Tibial nerve (tissue), 4 donors: ENCODE results near the gene KRT84. TPM values are rescaled to one million over a fixed set of nuclear protein-coding genes. Genes with fewer than 3 reads are reported as not detected.

Experiments used
- DNase-seq, 2 donors: peaks; one replicate each; pipeline ENCODE4 v3.0.0-alpha.2; 2019; ENCODE audit warnings: low spot score in 2 of 2
- H3K27ac ChIP-seq, 4 donors: fragments of 200-600 bp; sonication (generic) in 3 of 4; one replicate each; pipeline ENCODE4 v1.5.1; 2017 to 2019; ENCODE audit warnings: mild to moderate bottlenecking in 1 of 4
- H3K27me3 ChIP-seq, 2 donors: fragments of 200-600 bp; sonication (generic) in 1 of 2; one replicate each; pipeline versions ENCODE4 v1.5.1 to v1.6.0; 2017 to 2019
- H3K36me3 ChIP-seq, 3 donors: fragments of 200-600 bp; sonication (generic); one replicate each; pipeline ENCODE4 v1.5.1; 2018 to 2019
- H3K4me1 ChIP-seq, 4 donors: fragments of 200-600 bp; sonication (generic) in 3 of 4; one replicate each; pipeline ENCODE4 v1.5.1; 2017 to 2019
- H3K4me3 ChIP-seq, 4 donors: fragments of 200-600 bp; sonication (generic) in 3 of 4; one replicate each; pipeline ENCODE4 v1.5.1; 2017 to 2019; ENCODE audit warnings: mild to moderate bottlenecking in 1 of 4, moderate library complexity in 1 of 4
- H3K9me3 ChIP-seq, 4 donors: fragments of 200-600 bp; sonication (generic) in 3 of 4; one replicate each; pipeline ENCODE4 v1.5.1; 2017 to 2019
- CTCF ChIP-seq, 5 experiments: fragments of 200-600 bp in 3 of 5; fragments of 450-650 bp in 2 of 5; sonication (generic) in 3 of 5; IDR thresholded peaks; one replicate each; pipeline ENCODE4 v1.5.1; 2016 to 2019; ENCODE audit warnings: antibody characterized with exemption in 5 of 5, mild to moderate bottlenecking in 3 of 5, moderate library complexity in 2 of 5
- EP300 ChIP-seq, 2 donors: sonication (generic); formaldehyde crosslinking; IDR thresholded peaks; one replicate each; pipeline ENCODE4 v1.6.1; 2017; ENCODE audit warnings: antibody characterized with exemption in 2 of 2, mild to moderate bottlenecking in 1 of 2
- POLR2A ChIP-seq, 2 donors: fragments of 450-650 bp; IDR thresholded peaks; one replicate each; pipeline ENCODE4 v1.6.1; 2017; ENCODE audit warnings: antibody characterized with exemption in 2 of 2, mild to moderate bottlenecking in 2 of 2, moderate library complexity in 2 of 2
- WGBS, 2 donors: methylation state at CpG; one replicate each; pipeline ENCODE4 v1.1.5; 2018; 5-methylcytosine and 5-hydroxymethylcytosine counted together
- total RNA-seq, 4 donors: library from RNA; depleted of rRNA; stranded (reverse); fragments of >200 nt; gene quantifications; one replicate each; pipeline ENCODE4 v1.1.0, GENCODE V29; 2016

KRT84 gene
- total RNA-seq, 4 donors from 2014 or later = not detected

DNA sequence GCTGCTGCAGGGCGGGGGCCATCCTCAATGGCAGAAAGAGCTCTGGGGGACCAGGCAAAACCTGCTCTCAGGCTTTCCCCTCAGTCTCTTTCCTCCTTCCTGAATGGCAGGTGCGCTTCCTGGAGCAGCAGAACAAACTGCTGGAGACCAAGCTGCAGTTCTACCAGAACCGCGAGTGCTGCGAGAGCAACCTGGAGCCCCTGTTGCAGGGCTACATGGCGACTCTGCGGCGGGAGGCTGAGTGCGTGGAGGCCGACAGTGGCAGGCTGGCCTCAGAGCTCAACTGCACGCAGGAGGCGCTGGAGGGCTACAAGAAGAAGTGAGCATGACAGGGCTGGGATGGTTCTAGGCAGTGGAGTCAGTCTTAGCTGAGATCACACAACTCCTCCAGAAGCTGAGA is 41.3 kb downstream of the KRT84 start:
- TF ChIP-seq EP300 (IDR thresholded peaks at IDR 0.05) = no peak
- TF ChIP-seq CTCF (IDR thresholded peaks at IDR 0.05) = no peak
- TF ChIP-seq POLR2A (IDR thresholded peaks at IDR 0.05) = no peak
- Histone ChIP-seq H3K36me3 (no peaks in the 10 kb centered on the region), H3K4me3 (no peak overlapping the region), H3K4me1 (no peaks in the 10 kb centered on the region), H3K9me3 (peaks cover 0 to 20% (median 3%) of the 10 kb centered on the region in 4 donors), H3K27me3 (peaks cover 0 to 7% of the 10 kb centered on the region in 2 donors), H3K27ac (no peak overlapping the region)
- 90 to 94% methylated on average over 8 to 12 of the region's 12 CpGs for WGBS, 2 donors
- DNase-seq = no peak

DNA sequence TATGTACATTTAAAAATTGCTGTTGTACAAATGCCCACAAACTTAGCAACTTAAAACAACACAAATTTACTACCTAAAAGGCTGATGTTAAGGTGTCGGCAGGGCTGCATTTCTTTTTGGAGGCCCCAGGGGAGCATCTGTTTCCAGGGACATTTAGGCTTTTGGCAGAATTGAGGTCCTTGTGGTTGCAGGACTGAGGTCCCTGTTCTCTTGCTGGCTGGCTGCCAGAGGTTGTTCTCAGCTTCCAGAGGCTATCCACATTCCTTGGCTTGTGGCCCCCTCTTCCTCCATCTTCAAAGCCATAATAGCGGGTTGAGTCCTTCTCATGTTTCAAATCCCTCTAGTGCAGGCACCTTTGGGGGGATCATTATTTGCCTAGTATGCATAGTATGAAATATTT is 41.9 kb downstream of the KRT84 start:
- H3K27me3 ChIP-seq = peaks cover 0 to 7% of the 10 kb centered on the region in 2 donors
- 85 to 92% methylated on average over 2 of the region's 2 CpGs for WGBS, 2 donors
- H3K9me3 ChIP-seq = peaks cover 0 to 20% (median 3%) of the 10 kb centered on the region in 4 donors
- H3K27ac ChIP-seq = no peak overlapping the region
- no peak for DNase-seq
- H3K4me3 ChIP-seq = no peak overlapping the region
- H3K4me1 ChIP-seq = no peaks in the 10 kb centered on the region
- TF ChIP-seq POLR2A (IDR thresholded peaks at IDR 0.05) (no peak), EP300 (IDR thresholded peaks at IDR 0.05) (no peak), CTCF (IDR thresholded peaks at IDR 0.05) (no peak)
- no peaks in the 10 kb centered on the region for H3K36me3 ChIP-seq

DNA sequence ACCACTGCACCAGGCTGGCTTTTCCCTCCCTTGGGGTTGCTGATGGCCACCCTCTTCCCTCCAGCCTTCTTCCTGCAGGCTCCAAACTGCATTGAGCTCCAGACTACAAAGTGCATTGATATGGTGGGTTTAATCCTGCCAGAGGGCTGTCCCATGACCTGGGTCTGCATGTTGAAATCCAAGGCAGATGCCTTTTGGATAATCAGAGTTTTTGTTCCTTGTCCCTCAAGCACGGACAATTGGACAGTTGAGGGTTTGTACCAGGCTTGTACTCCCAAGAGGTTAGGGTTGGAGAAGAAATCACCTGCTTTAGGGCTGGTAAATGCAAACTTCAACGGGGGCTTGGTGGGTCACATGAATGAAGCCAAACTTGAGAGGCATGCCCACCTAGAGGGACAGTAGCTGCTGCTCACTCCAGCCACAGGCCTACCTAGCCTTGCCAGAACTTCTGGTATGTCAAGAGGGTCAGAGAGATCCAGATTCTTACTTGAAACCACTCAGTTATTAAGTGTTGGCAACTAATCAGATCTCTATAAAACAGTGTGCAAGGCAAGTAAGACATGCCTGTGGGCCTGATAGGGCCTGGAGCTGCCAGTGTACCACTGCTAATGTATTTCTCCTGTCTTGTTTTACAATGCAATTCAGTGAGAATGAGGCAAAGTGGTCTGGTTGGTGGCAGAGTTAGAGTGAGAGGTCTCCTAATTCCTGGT is 42.5 kb downstream of the KRT84 start:
- TF ChIP-seq POLR2A (IDR thresholded peaks at IDR 0.05) = no peak
- TF ChIP-seq EP300 (IDR thresholded peaks at IDR 0.05) = no peak
- no peak for TF ChIP-seq CTCF (IDR thresholded peaks at IDR 0.05)
- 71 to 85% methylated on average over 2 of the region's 2 CpGs for WGBS, 2 donors
- Histone ChIP-seq H3K36me3 (no peaks in the 10 kb centered on the region), H3K4me1 (no peaks in the 10 kb centered on the region), H3K4me3 (no peak overlapping the region), H3K9me3 (peaks cover 0 to 20% (median 3%) of the 10 kb centered on the region in 4 donors), H3K27ac (no peak overlapping the region), H3K27me3 (peaks cover 0 to 7% of the 10 kb centered on the region in 2 donors)
- no peak for DNase-seq

DNA sequence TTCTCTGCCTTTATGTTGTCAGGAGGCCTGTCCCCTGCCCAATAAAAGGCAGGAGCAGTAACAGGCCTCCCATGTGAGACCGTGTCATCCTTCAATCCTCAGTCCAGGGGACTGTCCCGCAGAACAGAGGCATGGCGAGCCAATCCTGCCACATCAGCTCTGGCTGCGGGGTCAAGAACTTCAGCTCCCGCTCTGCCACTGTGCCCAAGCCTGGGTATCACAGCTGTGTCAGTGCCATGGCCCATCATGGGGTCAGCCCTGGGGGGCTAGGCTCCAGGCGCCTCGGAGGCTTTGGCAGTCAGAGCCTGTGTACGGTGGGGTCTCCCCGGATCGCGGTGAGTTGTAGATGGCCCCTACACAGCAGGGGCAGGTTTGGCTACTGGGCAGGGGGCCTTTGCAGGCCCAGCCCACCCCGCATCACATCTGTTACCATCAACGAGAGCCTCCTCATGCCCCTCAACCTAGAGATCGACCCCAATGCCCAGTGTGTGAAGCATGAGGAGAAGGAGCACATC is 44.3 kb downstream of the KRT84 start:
- peaks cover 0 to 7% of the 10 kb centered on the region in 2 donors for H3K27me3 ChIP-seq
- peaks cover 0 to 34% (median 7%) of the 10 kb centered on the region in 4 donors for H3K9me3 ChIP-seq
- DNase-seq = no peak
- no peak overlapping the region for H3K27ac ChIP-seq
- no peak for TF ChIP-seq CTCF (IDR thresholded peaks at IDR 0.05)
- TF ChIP-seq POLR2A (IDR thresholded peaks at IDR 0.05) = no peak
- no peak for TF ChIP-seq EP300 (IDR thresholded peaks at IDR 0.05)
- H3K4me1 ChIP-seq = no peaks in the 10 kb centered on the region
- 88 to 89% methylated on average over 5 to 12 of the region's 14 CpGs for WGBS, 2 donors
- H3K36me3 ChIP-seq = no peaks in the 10 kb centered on the region
- H3K4me3 ChIP-seq = no peak overlapping the region

DNA sequence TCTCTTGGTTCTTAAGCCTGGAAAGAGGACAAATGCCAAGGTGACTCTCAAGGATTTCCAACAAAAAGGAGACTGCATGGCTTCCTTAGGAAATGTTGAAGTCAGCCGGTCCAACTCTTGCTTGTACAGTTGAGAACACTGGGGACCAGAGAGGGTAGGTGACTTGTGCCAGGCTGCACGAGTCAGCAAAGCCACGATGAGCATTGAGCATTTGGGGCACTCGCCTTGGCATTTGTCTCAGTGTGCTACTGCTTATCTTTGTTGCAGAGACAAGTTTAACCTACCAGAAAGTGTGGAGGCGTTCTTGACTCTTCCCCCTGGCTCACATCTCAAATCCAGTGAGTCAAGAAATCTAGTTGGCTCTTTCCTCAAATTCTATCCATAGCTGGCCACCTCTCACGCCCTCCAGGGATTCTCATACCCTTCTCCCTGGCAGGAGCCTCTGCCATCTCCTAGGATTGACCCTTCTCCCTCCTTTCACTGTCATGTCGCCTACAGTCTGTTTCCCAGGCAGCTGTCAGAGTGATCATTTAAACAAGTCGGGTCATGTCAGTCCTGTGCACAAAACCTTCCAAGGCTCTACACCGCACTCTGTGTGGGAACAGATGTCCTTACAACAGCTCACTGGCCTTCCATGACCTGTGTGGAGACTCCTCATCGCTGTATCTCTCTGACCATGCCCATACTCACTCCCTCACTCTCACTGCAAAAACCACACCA is 47.1 kb downstream of the KRT84 start:
- WGBS, 2 donors = 83 to 87% methylated on average over 10 of the region's 10 CpGs
- no peaks in the 10 kb centered on the region for H3K4me1 ChIP-seq
- H3K27ac ChIP-seq = no peak overlapping the region
- H3K9me3 ChIP-seq = peaks cover 0 to 35% (median 8%) of the 10 kb centered on the region in 4 donors
- H3K27me3 ChIP-seq = peaks cover 0 to 3% of the 10 kb centered on the region in 2 donors
- H3K36me3 ChIP-seq = no peaks in the 10 kb centered on the region
- H3K4me3 ChIP-seq = no peak overlapping the region
- no peak for TF ChIP-seq POLR2A (IDR thresholded peaks at IDR 0.05)
- no peak for TF ChIP-seq CTCF (IDR thresholded peaks at IDR 0.05)
- TF ChIP-seq EP300 (IDR thresholded peaks at IDR 0.05) = no peak
- no peak for DNase-seq
